ENCODE measurements around the gene STARD7.

DNA sequence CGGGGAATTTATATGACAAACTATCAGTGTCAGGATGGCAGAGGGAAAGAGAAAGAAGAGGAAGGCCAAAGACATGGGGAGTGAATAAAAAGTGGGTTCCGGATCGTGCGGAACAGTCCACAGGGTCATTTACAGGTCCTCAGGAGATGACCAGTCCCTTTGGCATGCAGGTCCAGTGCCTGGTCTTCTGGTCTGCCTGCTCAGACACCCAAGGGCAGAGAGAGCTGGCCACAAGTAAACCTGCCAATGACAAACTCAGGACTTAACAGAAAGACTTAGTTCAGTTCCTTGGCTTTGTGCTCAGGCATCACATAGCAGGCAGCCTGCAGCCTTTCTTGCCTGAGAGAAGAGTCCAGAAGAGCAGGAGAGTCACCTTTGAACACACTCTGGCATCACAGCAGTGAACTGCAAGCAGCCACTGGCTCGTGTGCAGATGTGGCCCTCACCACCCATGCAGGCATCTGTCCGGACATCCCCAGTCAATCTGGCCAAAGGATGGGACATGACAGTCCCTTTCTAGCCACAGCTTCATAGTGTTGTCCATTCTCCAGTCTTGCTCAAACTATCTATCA, 43.2 kb upstream of the STARD7 start:
- no peak for TF ChIP-seq EZH2 (IDR thresholded peaks at IDR 0.05; ENCODE audit: low read depth, unreplicated experiment)
- TF ChIP-seq, protein P1, sequence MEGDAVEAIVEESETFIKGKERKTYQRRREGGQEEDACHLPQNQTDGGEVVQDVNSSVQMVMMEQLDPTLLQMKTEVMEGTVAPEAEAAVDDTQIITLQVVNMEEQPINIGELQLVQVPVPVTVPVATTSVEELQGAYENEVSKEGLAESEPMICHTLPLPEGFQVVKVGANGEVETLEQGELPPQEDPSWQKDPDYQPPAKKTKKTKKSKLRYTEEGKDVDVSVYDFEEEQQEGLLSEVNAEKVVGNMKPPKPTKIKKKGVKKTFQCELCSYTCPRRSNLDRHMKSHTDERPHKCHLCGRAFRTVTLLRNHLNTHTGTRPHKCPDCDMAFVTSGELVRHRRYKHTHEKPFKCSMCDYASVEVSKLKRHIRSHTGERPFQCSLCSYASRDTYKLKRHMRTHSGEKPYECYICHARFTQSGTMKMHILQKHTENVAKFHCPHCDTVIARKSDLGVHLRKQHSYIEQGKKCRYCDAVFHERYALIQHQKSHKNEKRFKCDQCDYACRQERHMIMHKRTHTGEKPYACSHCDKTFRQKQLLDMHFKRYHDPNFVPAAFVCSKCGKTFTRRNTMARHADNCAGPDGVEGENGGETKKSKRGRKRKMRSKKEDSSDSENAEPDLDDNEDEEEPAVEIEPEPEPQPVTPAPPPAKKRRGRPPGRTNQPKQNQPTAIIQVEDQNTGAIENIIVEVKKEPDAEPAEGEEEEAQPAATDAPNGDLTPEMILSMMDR (conservative IDR thresholded peaks at IDR 0.05; ENCODE audit: low read depth in 2 of 2), result no peak
